Measurements from ENCODE around the gene TEN1.

DNA sequence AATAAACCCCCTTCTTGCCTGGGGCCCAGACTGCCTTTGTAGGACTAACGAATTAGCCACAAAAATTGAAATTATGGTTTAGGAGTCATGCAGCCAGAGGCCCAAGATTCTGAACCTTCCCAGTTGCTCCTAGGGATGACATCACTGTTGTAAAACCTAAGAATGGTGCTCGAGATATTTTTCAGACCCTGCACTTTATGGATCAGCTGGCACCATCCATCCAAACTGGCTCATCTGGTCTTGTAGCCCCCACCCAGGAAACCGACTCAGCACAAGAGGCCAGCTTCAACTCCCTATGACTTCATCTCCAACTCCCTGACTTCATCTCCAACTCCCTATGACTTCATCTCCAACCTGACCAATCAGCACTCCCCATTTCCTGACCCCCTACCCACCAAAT lies 59.0 kb downstream of the TEN1 start:
- TF ChIP-seq TAF1 (IDR thresholded peaks at IDR 0.05; ENCODE audit: low read depth, low read length): no peak
- no peak for TF ChIP-seq POLR2A (IDR thresholded peaks at IDR 0.05; ENCODE audit: low read depth, low read length)
